Caco-2 (cell line): ENCODE measurements around the gene CCDC91. TPM values are rescaled to one million over a fixed set of nuclear protein-coding genes. Genes with fewer than 3 reads are reported as not detected.

Experiments
- BruUV-seq: library from RNA; stranded (reverse); fragments of 400-500 nt; replicated peaks from 2 replicates; lab custom pipeline; 2021; lab: Mats Ljungman, UMichigan
- CTCF ChIA-PET: fragments of 300-600 bp; sonication (Branson Sonifier 250); formaldehyde crosslinking; loops from one replicate; lab custom pipeline; 2022; ENCODE audit warnings: antibody characterized with exemption; lab: Charles Lee
- POLR2A ChIA-PET: fragments of 300-600 bp; sonication (Branson Sonifier 250); formaldehyde crosslinking; loops from one replicate; lab custom pipeline; 2022; ENCODE audit warnings: antibody characterized with exemption; lab: Charles Lee
- DNase-seq, 2 experiments: peaks; one replicate each; pipeline versions ENCODE4 v3.0.0 to v3.0.0-alpha.2; 2020 to 2022
- H3K27me3 ChIP-seq: replicated peaks from 2 replicates; pipeline ENCODE4 v1.6.0; 2011; ENCODE audit warnings: low read length; ENCODE audit not compliant: control insufficient read depth, insufficient read depth
- H3K36me3 ChIP-seq: 2 replicates; pipeline ENCODE4 v1.5.1; 2011; ENCODE audit warnings: low read length; ENCODE audit not compliant: control insufficient read depth, insufficient read depth
- H3K4me1 ChIP-seq: fragments of 250-450 bp; sonication (Bioruptor Pico); 2 replicates; pipeline ENCODE4 v1.5.1; 2020; ENCODE audit warnings: mild to moderate bottlenecking
- H3K4me3 ChIP-seq: 2 replicates; pipeline ENCODE4 v1.5.1; 2011; ENCODE audit warnings: low read depth, mild to moderate bottlenecking, control low read depth, low read length
- H3K9me3 ChIP-seq: fragments of 250-450 bp; sonication (Bioruptor Pico); 2 replicates; pipeline ENCODE4 v1.5.1; 2020; ENCODE audit warnings: mild to moderate bottlenecking, moderate library complexity
- H3K27ac Mint-ChIP-seq: one replicate; pipeline ENCODE4 v1.8.0; 2022; ENCODE audit warnings: mixed read lengths; ENCODE audit not compliant: unreplicated experiment
- H3K27me3 Mint-ChIP-seq: one replicate; pipeline ENCODE4 v1.8.0; 2022; ENCODE audit warnings: mixed read lengths; ENCODE audit not compliant: insufficient read depth, unreplicated experiment
- H3K36me3 Mint-ChIP-seq: one replicate; pipeline ENCODE4 v1.8.0; 2022; ENCODE audit warnings: mild to moderate bottlenecking, mixed read lengths; ENCODE audit not compliant: insufficient read depth, unreplicated experiment
- H3K4me1 Mint-ChIP-seq: one replicate; pipeline ENCODE4 v1.8.0; 2022; ENCODE audit warnings: low read depth, mixed read lengths; ENCODE audit not compliant: unreplicated experiment
- H3K4me3 Mint-ChIP-seq: one replicate; pipeline ENCODE4 v1.8.0; 2022; ENCODE audit warnings: mild to moderate bottlenecking, moderate library complexity, mixed read lengths; ENCODE audit not compliant: unreplicated experiment
- H3K9me3 Mint-ChIP-seq: one replicate; pipeline ENCODE4 v1.8.0; 2022; ENCODE audit warnings: mixed read lengths; ENCODE audit not compliant: unreplicated experiment
- CTCF ChIP-seq, 2 experiments: fragments of 200-600 bp in 1 of 2; IDR thresholded peaks; 1 replicate in 1 of 2; 2 replicates in 1 of 2; pipeline versions ENCODE4 v1.5.1 to v1.8.0; 2011 to 2022; ENCODE audit warnings: antibody characterized with exemption in 1 of 2, control low read depth in 1 of 2, inconsistent platforms in 1 of 2, low read depth in 1 of 2, low read length in 1 of 2, mild to moderate bottlenecking in 1 of 2, moderate library complexity in 1 of 2; ENCODE audit not compliant: insufficient read depth in 1 of 2, severe bottlenecking in 1 of 2, unreplicated experiment in 1 of 2
- intact Hi-C: fragments of 100-400 bp; cut with micrococcal nuclease; formaldehyde crosslinking; loops from one replicate; pipeline ENCODE4 v1.10.0; 2022; ENCODE audit not compliant: unreplicated experiment
- total RNA-seq: library from RNA; stranded (reverse); gene quantifications from 2 replicates; pipeline ENCODE4 v1.2.3, GENCODE V29; 2022

The CCDC91 gene
- total RNA-seq, 1 experiment from 2014 or later, result 21.6 TPM

GRCh38 chr12:28535216-28535615 is 345.0 kb downstream of the CCDC91 start:
- no peak for DNase-seq
- Mint-ChIP-seq H3K4me3 (no peak overlapping the region), H3K27ac (no peak overlapping the region), H3K36me3 (no peaks in the 10 kb centered on the region), H3K9me3 (no peaks in the 10 kb centered on the region), H3K27me3 (no peaks in the 10 kb centered on the region), H3K4me1 (no peaks in the 10 kb centered on the region)
- Histone ChIP-seq H3K4me1 (no peaks in the 10 kb centered on the region), H3K27me3 (no peaks in the 10 kb centered on the region), H3K9me3 (no peaks in the 10 kb centered on the region), H3K36me3 (no peaks in the 10 kb centered on the region), H3K4me3 (no peak overlapping the region)
- no peak for TF ChIP-seq CTCF (IDR thresholded peaks at IDR 0.05; ENCODE audit: insufficient read depth in 1 of 2, low read depth in 1 of 2, low read length in 1 of 2, severe bottlenecking in 1 of 2, unreplicated experiment in 1 of 2)
- ChIA-PET CTCF (no interaction called here), POLR2A (no interaction called here)
- no TSS peak for BruUV-seq
- intact Hi-C loops, result no loop called here

- Histone ChIP-seq H3K27me3 (no peaks in the 10 kb centered on the region), H3K4me3 (no peak overlapping the region), H3K36me3 (no peaks in the 10 kb centered on the region), H3K9me3 (no peaks in the 10 kb centered on the region), H3K4me1 (no peaks in the 10 kb centered on the region)
- Mint-ChIP-seq H3K36me3 (no peaks in the 10 kb centered on the region), H3K27ac (no peak overlapping the region), H3K27me3 (no peaks in the 10 kb centered on the region), H3K4me3 (no peak overlapping the region), H3K9me3 (no peaks in the 10 kb centered on the region), H3K4me1 (no peaks in the 10 kb centered on the region)
- DNase-seq, result no peak
- intact Hi-C loops, result no loop called here
- BruUV-seq, result no TSS peak
- TF ChIP-seq CTCF (IDR thresholded peaks at IDR 0.05; ENCODE audit: insufficient read depth in 1 of 2, low read depth in 1 of 2, low read length in 1 of 2, severe bottlenecking in 1 of 2, unreplicated experiment in 1 of 2), result no peak
- CTCF ChIA-PET, result no interaction called here
- POLR2A ChIA-PET, result no interaction called here
These were observed 345.8 kb downstream of the CCDC91 start for GRCh38 chr12:28536088-28536487.

GRCh38 chr12:28537474-28537873 is 347.2 kb downstream of the CCDC91 start:
- intact Hi-C loops, result no loop called here
- Histone ChIP-seq H3K27me3 (no peaks in the 10 kb centered on the region), H3K9me3 (no peaks in the 10 kb centered on the region), H3K4me3 (no peak overlapping the region), H3K4me1 (no peaks in the 10 kb centered on the region), H3K36me3 (no peaks in the 10 kb centered on the region)
- H3K36me3 Mint-ChIP-seq, result no peaks in the 10 kb centered on the region
- POLR2A ChIA-PET, result no interaction called here
- no peaks in the 10 kb centered on the region for H3K9me3 Mint-ChIP-seq
- CTCF ChIA-PET, result no interaction called here
- no peak overlapping the region for H3K27ac Mint-ChIP-seq
- BruUV-seq, result no TSS peak
- H3K4me3 Mint-ChIP-seq, result no peak overlapping the region
- no peak for DNase-seq
- H3K27me3 Mint-ChIP-seq, result no peaks in the 10 kb centered on the region
- H3K4me1 Mint-ChIP-seq, result no peaks in the 10 kb centered on the region
- no peak for TF ChIP-seq CTCF (IDR thresholded peaks at IDR 0.05; ENCODE audit: insufficient read depth in 1 of 2, low read depth in 1 of 2, low read length in 1 of 2, severe bottlenecking in 1 of 2, unreplicated experiment in 1 of 2)
